HG03469 (cell line): Measurements from ENCODE around the gene BRD9.
"Not testable (repeated sequence)": the region's sequence is repeated elsewhere in the genome, so short reads cannot be mapped to it uniquely, and the experiment has no call there.

ENCODE experiments used
- ATAC-seq: cut with Tn5 transposase; IDR thresholded peaks from one replicate; pipeline ENCODE4 v1.9.1; 2021; ENCODE audit warnings: mild to moderate bottlenecking, moderate library complexity, moderate number of reproducible peaks; ENCODE audit not compliant: unreplicated experiment

BRD9 gene

DNA sequence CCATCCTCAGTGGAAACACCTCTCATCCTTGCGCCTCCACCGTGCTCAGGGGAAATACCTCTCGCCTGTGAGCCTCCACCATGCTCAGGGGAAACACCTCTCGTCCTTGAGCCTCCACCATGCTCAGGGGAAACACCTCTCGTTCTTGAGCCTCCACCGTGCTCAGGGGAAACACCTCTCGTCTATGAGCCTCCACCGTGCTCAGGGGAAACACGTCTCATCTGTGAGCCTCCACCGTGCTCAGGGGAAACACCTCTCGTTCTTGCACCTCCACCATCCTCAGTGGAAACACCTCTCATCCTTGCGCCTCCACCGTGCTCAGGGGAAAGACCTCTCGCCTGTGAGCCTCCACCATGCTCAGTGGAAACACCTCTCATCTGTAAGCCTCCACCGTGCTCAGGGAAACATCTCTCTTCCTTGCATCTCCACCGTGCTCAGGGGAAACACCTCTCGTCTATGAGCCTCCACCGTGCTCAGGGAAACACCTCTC lies 46.0 kb downstream of the BRD9 start:
- not testable (repeated sequence) for ATAC-seq

DNA sequence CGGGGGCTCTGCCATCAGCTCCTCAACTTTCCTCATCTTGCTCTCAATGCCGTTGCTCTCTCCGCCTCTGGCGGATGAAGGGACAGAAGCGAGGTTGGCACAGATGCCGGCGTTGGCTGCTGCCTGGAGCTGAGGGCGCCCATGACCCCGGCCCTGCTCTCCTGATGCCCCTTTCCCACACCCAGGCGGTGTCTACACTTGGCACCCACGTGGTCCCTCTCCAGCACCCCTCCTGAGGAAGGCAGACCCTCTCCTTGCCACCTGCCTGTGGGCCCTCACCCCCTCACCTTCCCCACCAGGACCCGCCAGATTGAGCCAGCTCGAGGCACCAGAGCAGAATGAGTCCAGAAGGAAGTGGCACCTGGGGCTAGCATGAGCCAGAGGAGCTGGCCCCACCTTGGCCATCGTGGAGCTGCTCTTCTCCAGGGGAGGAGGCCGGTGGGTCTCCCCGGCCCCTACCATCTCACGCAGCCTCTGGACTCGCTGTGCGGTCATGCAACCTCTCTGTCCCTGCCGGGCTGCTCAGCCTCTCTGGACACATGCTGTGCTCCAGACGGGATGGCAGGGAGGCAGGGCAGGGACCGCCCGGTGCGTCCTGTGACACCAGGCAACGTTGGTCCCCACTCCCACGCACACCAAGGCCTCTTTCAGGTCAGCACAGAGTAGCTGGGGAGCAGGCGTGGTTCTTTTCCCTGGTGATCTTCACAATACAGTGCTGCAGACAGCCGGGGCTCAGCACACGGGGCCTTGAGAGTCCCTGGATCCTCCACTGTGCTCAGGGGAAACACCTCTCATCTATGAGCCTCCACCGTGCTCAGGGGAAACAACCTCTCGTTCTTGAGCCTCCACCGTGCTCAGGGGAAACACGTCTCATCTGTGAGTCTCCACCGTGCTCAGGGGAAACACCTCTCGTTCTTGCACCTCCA lies 46.7 kb downstream of the BRD9 start:
- not testable (repeated sequence) for ATAC-seq

- not testable (repeated sequence) for ATAC-seq
Observed at GRCh38 chr5:845031-845675, 47.4 kb downstream of the BRD9 start.

DNA sequence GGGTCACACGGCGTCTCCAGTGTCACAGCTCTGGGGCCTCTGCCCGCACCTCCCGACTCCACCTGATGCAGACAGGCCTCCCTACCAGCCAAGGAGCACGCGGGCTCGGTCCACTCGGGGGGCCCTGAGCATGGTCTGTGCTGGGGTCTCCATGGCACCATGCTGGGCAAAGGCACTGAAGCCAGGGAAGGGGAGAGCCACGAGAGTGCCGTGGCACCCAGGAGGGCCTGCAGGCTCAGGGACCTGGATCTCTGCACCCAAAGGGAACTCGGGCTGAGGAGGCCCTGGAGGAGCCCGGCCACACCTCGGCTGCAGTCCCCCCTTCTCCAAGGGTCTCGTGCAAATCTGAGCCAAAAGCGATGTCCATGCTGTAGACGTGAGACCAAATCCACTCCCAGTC lies 48.2 kb downstream of the BRD9 start:
- ATAC-seq = not testable (repeated sequence)

DNA sequence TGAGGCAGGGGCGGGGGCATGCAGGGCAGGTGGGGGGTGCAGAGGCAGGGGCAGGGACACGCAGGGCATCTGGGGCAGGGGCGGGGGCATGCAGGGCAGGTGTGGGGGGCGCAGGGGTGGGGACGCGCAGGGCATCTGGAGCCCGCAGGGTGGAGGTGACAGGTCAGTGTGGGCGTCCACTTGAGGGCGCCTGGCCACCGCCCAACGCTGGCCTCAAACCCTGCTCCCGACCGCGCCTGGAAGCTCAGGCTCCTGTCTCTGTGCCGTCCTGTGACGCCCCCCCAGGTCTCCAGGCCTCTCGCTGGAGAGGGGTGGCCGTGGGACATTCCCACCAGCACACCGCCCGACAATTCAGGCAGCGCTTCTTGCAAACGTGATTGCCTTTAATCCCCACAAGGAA lies 48.7 kb downstream of the BRD9 start:
- not testable (repeated sequence) for ATAC-seq

DNA sequence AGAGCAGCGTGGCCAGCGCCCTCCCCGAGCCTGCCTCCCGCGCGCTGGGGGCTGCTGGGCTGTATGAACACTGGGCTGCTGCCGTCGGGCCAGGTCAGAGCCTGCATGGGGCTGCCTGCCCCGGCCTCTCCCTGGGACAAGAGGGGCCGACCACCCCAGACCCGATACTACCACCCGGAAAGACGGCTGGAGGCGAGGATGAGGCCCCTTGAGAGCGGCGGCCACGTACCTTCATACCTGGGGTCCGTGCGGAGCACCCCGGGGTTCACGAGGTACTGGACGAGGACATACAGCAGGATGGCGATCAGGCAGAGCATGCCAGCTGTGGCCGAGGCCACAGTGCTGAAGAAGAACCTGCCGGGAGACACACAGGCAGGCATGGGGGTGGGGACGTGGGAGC lies 49.2 kb downstream of the BRD9 start:
- ATAC-seq = not testable (repeated sequence)

GRCh38 chr5:842402-843221 lies 50.0 kb downstream of the BRD9 start:
- ATAC-seq = not testable (repeated sequence)

DNA sequence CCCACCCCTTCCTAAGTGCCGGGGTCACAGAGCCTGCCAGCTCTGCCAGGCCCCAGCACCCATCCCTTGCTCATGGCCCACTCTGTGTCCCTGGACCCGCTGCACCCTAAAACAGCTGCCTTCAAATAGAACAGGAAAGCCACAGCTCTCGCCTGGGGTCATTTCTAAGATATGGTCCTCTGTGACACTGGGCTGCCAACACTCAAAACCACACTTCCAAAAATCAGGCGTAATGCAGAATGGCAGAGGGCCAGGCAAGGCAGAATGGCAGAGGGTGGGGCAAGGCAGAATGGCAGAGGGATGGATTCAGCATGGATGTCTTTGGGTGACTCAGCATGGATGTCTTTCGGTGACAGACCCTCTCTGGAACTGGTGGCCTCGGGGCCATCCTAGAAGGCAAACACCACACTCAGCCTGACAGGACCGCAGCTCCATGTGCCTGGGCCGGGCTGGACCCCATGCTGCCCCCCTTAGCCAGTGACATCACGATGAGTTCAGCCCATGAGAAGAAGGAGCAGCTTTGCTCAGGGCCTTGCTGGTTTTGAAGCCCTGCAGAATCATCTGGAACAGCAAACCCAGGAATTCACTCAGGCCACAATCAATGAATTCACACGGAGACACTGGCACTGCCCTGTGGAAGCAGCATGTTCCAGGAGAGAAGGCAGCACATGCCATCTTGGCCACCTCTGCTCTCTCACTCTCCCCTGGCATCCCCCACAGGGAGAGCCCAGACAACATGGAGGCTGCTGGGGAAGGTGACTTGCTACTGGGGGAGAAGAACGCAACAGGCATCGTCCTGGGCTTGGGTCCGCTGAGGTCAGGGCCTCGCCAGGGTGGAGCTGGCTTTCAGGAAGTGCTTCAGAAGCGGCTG lies 50.8 kb downstream of the BRD9 start:
- ATAC-seq = not testable (repeated sequence)

GRCh38 chr5:840974-841435 lies 51.6 kb downstream of the BRD9 start:
- ATAC-seq = not testable (repeated sequence)

- ATAC-seq = not testable (repeated sequence)
Observed at GRCh38 chr5:840118-840973, 52.3 kb downstream of the BRD9 start.

- not testable (repeated sequence) for ATAC-seq
Observed at GRCh38 chr5:838431-838851, 54.2 kb downstream of the BRD9 start.

DNA sequence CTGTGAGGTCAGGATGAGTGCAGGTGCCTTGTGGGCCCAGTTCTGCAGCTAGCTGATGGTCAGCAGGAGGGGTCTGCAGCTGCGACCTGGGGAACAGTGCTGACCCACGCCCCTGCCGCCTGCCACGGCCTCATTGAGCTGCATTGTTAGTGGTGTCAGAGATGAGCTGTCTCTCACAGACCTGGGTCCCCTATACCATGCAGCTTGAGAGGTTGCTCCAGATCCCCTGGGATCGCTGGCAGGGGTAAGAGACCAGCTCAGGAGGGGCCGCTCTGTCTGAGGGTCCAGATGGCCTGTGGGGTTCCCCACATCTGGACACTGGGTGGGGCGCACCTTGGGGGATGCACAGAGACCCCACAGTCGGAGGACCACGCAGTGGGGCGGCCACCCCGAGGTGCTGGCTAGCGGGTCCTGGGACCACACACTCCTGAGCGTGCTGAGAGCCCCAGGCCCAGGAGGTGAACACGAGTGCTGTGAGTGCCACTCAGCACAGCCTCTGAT lies 54.9 kb downstream of the BRD9 start:
- not testable (repeated sequence) for ATAC-seq

DNA sequence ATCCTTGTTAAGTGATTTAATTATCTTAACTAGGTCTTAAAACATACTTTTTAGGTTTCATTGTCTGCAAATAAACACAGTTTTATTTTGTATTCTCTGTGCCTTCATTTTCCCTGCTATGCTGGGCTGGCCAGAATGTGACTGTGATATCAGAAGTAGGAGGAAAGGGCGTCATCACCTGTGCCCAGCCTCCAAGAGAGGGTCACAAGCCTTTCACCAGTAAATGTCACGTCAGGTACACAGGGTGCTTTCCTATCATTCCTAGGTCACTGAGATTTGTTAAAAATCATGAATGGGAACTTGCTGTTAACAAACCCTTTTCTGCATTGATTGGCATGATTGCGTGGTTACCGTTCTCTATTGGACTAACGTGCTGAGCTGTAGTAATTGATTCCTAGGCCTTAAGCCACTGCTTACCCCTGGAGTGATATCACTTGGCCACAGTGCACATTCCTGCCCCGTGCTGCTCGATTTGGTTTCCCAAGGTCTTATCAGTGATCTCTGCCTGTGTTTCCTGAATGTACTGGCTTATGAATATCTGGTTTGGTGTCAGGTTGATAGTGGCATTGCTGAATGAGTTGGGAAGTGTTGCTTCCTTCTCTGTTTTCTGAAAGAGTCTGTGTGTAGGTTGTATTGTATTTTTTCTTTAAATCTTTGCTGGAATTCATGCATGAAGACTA lies 56.5 kb downstream of the BRD9 start:
- ATAC-seq = not testable (repeated sequence)

DNA sequence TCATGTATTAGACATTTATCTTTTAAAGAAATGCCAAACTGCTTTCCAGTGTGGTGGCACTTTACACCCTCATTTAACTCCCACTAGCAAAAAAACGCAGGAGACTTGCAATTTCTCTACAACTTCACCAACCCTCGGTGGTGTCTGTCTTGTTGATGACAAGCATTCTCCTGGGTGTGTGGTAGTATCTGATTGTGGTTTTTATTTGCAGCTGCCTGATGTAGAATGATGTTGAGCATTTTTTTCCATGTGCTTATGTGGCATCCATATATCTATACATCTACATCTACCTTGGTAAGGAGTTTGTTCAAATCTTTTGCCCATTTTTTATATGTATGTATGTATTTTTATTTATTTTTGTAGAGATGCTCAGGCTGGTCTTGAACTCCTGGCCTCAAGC lies 58.6 kb downstream of the BRD9 start:
- ATAC-seq = not testable (repeated sequence)

GRCh38 chr5:828194-828593 lies 64.4 kb downstream of the BRD9 start:
- ATAC-seq = not testable (repeated sequence)

GRCh38 chr5:825544-825943 lies 67.1 kb downstream of the BRD9 start:
- ATAC-seq = not testable (repeated sequence)

- ATAC-seq = no peak
Observed at GRCh38 chr5:821504-821903, 71.1 kb downstream of the BRD9 start.

DNA sequence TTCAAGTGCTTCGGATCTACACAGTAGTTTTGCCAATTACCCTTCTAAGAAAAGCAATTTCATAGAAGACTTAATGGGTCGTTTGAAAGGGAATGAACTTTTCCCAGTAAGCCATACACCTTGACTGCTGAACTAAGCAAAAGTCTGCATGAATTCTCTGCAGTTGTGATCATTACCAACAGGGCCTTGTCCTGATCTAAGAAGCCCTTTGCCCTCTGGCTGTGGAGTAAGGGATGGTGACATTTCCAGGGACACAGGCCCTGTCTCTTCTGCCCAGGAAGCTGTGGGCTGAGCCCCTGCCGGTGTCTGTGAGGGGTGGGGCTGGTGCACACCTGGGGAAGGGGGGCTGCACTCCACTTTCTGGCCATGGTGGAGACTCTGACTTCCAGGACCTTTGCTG lies 72.4 kb downstream of the BRD9 start:
- no peak for ATAC-seq
